Panc1 (cell line): ENCODE results near the gene KCNQ1. TPM values are rescaled to one million over a fixed set of nuclear protein-coding genes. Genes with fewer than 3 reads are reported as not detected.

Source experiments
- ATAC-seq: fragments of 200-7000 bp; cut with Tn5 transposase; 2 replicates; pipeline ENCODE4 v1.9.1; 2020; ENCODE audit warnings: mild to moderate bottlenecking, moderate library complexity
- BruUV-seq: library from RNA; stranded (reverse); fragments of 400-500 nt; replicated peaks from 2 replicates; lab custom pipeline; 2021; lab: Mats Ljungman, UMichigan
- CTCF ChIA-PET: fragments of 300-600 bp; sonication (Branson Sonifier 250); formaldehyde crosslinking; loops from one replicate; lab custom pipeline; 2022; ENCODE audit warnings: antibody characterized with exemption; lab: Charles Lee
- POLR2A ChIA-PET: fragments of 300-600 bp; sonication (Branson Sonifier 250); formaldehyde crosslinking; loops from one replicate; lab custom pipeline; 2022; ENCODE audit warnings: antibody characterized with exemption; lab: Charles Lee
- DNase-seq: peaks from one replicate; pipeline ENCODE4 v3.0.0-alpha.2; 2010; ENCODE audit warnings: low read depth, low spot score
- H3K27ac ChIP-seq: 2 replicates; pipeline ENCODE4 v1.5.1; 2011; ENCODE audit warnings: mild to moderate bottlenecking, low read length, inconsistent platforms
- H3K27me3 ChIP-seq: fragments of 200-500 bp; sonication (Bioruptor generic); 2 replicates; pipeline ENCODE4 v1.6.0; 2014; ENCODE audit warnings: low read length, inconsistent platforms; ENCODE audit not compliant: control insufficient read depth, insufficient read depth
- H3K36me3 ChIP-seq: fragments of 200-500 bp; sonication (Bioruptor generic); 2 replicates; pipeline ENCODE4 v1.5.1; 2014; ENCODE audit warnings: inconsistent platforms, mild to moderate bottlenecking, low read length, moderate library complexity; ENCODE audit not compliant: control insufficient read depth, insufficient read depth
- H3K4me1 ChIP-seq: 2 replicates; pipeline ENCODE4 v1.5.1; 2011; ENCODE audit warnings: inconsistent platforms, mild to moderate bottlenecking, low read length, moderate library complexity; ENCODE audit not compliant: control insufficient read depth, insufficient read depth
- H3K4me3 ChIP-seq, 2 experiments: 2 replicates each; pipeline ENCODE4 v1.5.1; 2011 to 2012; ENCODE audit warnings: low read depth in 2 of 2, low read length in 2 of 2, mild to moderate bottlenecking in 2 of 2, inconsistent platforms in 1 of 2, moderate library complexity in 1 of 2
- H3K9me3 ChIP-seq: fragments of 200-500 bp; sonication (Bioruptor generic); 2 replicates; pipeline ENCODE4 v1.5.1; 2014; ENCODE audit warnings: low read depth, mild to moderate bottlenecking, inconsistent platforms, low read length, moderate library complexity; ENCODE audit not compliant: control insufficient read depth, insufficient read depth
- POLR2AphosphoS5 ChIP-seq: IDR thresholded peaks from 2 replicates; pipeline ENCODE4 v1.6.1; 2012; ENCODE audit warnings: mild to moderate bottlenecking, low read depth, low read length, moderate library complexity
- SIN3A ChIP-seq: IDR thresholded peaks from 2 replicates; pipeline ENCODE4 v1.6.1; 2012; ENCODE audit warnings: low read depth, mild to moderate bottlenecking, low read length, moderate library complexity, borderline replicate concordance; ENCODE audit not compliant: insufficient read depth
- TCF7L2 ChIP-seq: IDR thresholded peaks from 2 replicates; pipeline ENCODE4 v1.6.1; 2011; ENCODE audit warnings: mild to moderate bottlenecking, low read depth, low read length, inconsistent platforms
- in situ Hi-C: cut with HindIII; loops from 2 replicates; pipeline ENCODE4 v1.10.0; 2016; ENCODE audit warnings: low sequenced_read_pairs, low pct_unique_long_range_greater_than_20kb
- intact Hi-C: fragments of 100-400 bp; cut with micrococcal nuclease; formaldehyde crosslinking; loops from one replicate; pipeline ENCODE4 v1.10.0; 2022; ENCODE audit not compliant: unreplicated experiment
- total RNA-seq: library from RNA; stranded (reverse); gene quantifications from one replicate; pipeline ENCODE4 v1.2.1, GENCODE V29; 2021; ENCODE audit not compliant: unreplicated experiment
- TF ChIP-seq, protein P1 (sequence below), 2 experiments: IDR thresholded peaks; 2 replicates each; pipeline ENCODE4 v1.6.1; 2011 to 2012; ENCODE audit warnings: low read depth in 2 of 2, control low read depth in 1 of 2, low read length in 1 of 2, mild to moderate bottlenecking in 1 of 2, moderate library complexity in 1 of 2; ENCODE audit not compliant: insufficient read depth in 1 of 2
- TF ChIP-seq, protein P2 (sequence below): fragments of 450-650 bp; IDR thresholded peaks from 2 replicates; pipeline ENCODE4 v1.5.1; 2017; ENCODE audit warnings: mild to moderate bottlenecking

KCNQ1 gene
- total RNA-seq, 1 experiment from 2014 or later: 1.0 TPM

DNA sequence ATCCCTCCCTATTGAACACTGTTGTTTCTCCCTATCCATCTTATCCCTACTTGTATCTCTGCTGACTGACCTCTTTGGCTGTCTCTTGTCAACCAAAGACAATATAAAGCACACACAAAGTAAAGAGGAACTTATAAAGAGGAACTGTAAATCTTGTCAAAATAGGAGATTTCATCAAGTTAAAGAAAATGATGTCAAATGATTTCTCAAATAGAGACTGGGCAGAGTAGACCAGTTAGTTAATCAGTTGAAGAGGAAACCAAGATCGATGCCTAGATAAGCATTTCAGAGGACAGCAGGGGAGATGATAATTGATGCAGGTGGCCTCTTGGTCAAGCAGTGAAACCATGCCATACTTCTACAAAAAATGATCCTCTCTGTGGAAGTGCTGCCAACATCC lies 232.3 kb downstream of the KCNQ1 start:
- ATAC-seq: no peak
- Histone ChIP-seq H3K36me3 (no peaks in the 10 kb centered on the region), H3K4me1 (no peaks in the 10 kb centered on the region), H3K27ac (no peak overlapping the region), H3K27me3 (no peaks in the 10 kb centered on the region), H3K4me3 (no peak overlapping the region), H3K9me3 (no peaks in the 10 kb centered on the region)
- ChIA-PET CTCF (no interaction called here), POLR2A (interaction anchor here (0.6 kb wide), 1 partner anchor 83 kb away, joined by 3 read pairs; no protein-coding TSS in a partner anchor)
- intact Hi-C loops: no loop called here
- in situ Hi-C loops: no loop called here
- DNase-seq: no peak
- BruUV-seq: no TSS peak
- TF ChIP-seq, protein P1, sequence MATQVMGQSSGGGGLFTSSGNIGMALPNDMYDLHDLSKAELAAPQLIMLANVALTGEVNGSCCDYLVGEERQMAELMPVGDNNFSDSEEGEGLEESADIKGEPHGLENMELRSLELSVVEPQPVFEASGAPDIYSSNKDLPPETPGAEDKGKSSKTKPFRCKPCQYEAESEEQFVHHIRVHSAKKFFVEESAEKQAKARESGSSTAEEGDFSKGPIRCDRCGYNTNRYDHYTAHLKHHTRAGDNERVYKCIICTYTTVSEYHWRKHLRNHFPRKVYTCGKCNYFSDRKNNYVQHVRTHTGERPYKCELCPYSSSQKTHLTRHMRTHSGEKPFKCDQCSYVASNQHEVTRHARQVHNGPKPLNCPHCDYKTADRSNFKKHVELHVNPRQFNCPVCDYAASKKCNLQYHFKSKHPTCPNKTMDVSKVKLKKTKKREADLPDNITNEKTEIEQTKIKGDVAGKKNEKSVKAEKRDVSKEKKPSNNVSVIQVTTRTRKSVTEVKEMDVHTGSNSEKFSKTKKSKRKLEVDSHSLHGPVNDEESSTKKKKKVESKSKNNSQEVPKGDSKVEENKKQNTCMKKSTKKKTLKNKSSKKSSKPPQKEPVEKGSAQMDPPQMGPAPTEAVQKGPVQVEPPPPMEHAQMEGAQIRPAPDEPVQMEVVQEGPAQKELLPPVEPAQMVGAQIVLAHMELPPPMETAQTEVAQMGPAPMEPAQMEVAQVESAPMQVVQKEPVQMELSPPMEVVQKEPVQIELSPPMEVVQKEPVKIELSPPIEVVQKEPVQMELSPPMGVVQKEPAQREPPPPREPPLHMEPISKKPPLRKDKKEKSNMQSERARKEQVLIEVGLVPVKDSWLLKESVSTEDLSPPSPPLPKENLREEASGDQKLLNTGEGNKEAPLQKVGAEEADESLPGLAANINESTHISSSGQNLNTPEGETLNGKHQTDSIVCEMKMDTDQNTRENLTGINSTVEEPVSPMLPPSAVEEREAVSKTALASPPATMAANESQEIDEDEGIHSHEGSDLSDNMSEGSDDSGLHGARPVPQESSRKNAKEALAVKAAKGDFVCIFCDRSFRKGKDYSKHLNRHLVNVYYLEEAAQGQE (IDR thresholded peaks at IDR 0.05; ENCODE audit: insufficient read depth in 1 of 2, low read depth in 2 of 2, low read length in 1 of 2): no peak
- TF ChIP-seq TCF7L2 (no peak), POLR2AphosphoS5 (no peak)
- TF ChIP-seq, protein P2, sequence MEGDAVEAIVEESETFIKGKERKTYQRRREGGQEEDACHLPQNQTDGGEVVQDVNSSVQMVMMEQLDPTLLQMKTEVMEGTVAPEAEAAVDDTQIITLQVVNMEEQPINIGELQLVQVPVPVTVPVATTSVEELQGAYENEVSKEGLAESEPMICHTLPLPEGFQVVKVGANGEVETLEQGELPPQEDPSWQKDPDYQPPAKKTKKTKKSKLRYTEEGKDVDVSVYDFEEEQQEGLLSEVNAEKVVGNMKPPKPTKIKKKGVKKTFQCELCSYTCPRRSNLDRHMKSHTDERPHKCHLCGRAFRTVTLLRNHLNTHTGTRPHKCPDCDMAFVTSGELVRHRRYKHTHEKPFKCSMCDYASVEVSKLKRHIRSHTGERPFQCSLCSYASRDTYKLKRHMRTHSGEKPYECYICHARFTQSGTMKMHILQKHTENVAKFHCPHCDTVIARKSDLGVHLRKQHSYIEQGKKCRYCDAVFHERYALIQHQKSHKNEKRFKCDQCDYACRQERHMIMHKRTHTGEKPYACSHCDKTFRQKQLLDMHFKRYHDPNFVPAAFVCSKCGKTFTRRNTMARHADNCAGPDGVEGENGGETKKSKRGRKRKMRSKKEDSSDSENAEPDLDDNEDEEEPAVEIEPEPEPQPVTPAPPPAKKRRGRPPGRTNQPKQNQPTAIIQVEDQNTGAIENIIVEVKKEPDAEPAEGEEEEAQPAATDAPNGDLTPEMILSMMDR: no peak

DNA sequence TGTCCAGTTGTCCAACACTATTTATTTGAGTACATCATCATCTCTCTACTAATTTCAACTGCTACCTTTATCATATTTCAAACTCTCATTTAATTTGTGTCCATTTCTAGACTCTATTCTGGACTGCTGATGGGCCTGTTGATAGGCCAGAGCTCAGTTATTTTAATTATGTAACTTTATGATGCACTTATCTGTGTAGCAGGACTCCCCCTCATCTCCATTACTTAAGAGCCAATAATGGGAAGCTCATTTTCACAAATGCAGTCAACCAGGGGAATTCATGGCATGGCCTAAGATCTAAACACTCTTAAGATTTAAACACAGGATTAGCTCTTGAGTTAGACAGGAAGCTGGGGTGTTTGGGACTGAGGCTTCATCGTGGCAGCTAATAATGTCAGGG lies 233.6 kb downstream of the KCNQ1 start:
- H3K27ac ChIP-seq: no peak overlapping the region
- no peaks in the 10 kb centered on the region for H3K4me1 ChIP-seq
- intact Hi-C loops: no loop called here
- CTCF ChIA-PET: interaction anchor here (0.6 kb wide), 1 partner anchor 210 kb away, joined by 3 read pairs; no protein-coding TSS in a partner anchor
- no peak overlapping the region for H3K4me3 ChIP-seq
- DNase-seq (no peak), ATAC-seq (no peak)
- POLR2A ChIA-PET: no interaction called here
- no peaks in the 10 kb centered on the region for H3K36me3 ChIP-seq
- BruUV-seq: no TSS peak
- no peaks in the 10 kb centered on the region for H3K27me3 ChIP-seq
- in situ Hi-C loops: no loop called here
- TF ChIP-seq SIN3A (no peak), POLR2AphosphoS5 (no peak), TCF7L2 (no peak)
- TF ChIP-seq, protein P2: no peak
- TF ChIP-seq, protein P1 (IDR thresholded peaks at IDR 0.05; ENCODE audit: insufficient read depth in 1 of 2, low read depth in 2 of 2, low read length in 1 of 2): no peak
- no peaks in the 10 kb centered on the region for H3K9me3 ChIP-seq
